H9 (cell line): ENCODE measurements around the gene TTLL9. TPM values are rescaled to one million over a fixed set of nuclear protein-coding genes. Genes with fewer than 3 reads are reported as not detected.

Source experiments
- DNase-seq: peaks from one replicate; pipeline ENCODE4 v3.0.0-alpha.2; 2017
- H2AFZ ChIP-seq: one replicate; pipeline ENCODE4 v1.6.1; 2013; ENCODE audit warnings: mild to moderate bottlenecking, low read length, control low read depth, moderate library complexity
- H2AK5ac ChIP-seq: 2 replicates; pipeline ENCODE4 v1.6.1; 2013; ENCODE audit warnings: low read length, control low read depth, mixed read lengths; ENCODE audit not compliant: insufficient read length
- H2BK120ac ChIP-seq: one replicate; pipeline ENCODE4 v1.6.1; 2013; ENCODE audit warnings: low read depth, mild to moderate bottlenecking, low read length, control low read depth, inconsistent platforms; ENCODE audit not compliant: poor library complexity, severe bottlenecking
- H2BK12ac ChIP-seq: 2 replicates; pipeline ENCODE4 v1.6.1; 2013; ENCODE audit warnings: low read length, control low read depth, mixed read lengths, low read depth; ENCODE audit not compliant: insufficient read length
- H2BK15ac ChIP-seq: 2 replicates; pipeline ENCODE4 v1.6.1; 2013; ENCODE audit warnings: low read depth, low read length, control low read depth
- H2BK20ac ChIP-seq: one replicate; pipeline ENCODE4 v1.6.1; 2013; ENCODE audit warnings: low read depth, mild to moderate bottlenecking, low read length, control low read depth, inconsistent platforms; ENCODE audit not compliant: poor library complexity, severe bottlenecking
- H2BK5ac ChIP-seq: 2 replicates; pipeline ENCODE4 v1.6.1; 2013; ENCODE audit warnings: low read length, control low read depth, mixed read lengths; ENCODE audit not compliant: insufficient read length
- H3K14ac ChIP-seq: 2 replicates; pipeline ENCODE4 v1.6.1; 2013; ENCODE audit warnings: low read length, control low read depth; ENCODE audit not compliant: insufficient read depth
- H3K18ac ChIP-seq: 2 replicates; pipeline ENCODE4 v1.6.1; 2013; ENCODE audit warnings: low read depth, mild to moderate bottlenecking, mixed read lengths, low read length, control low read depth; ENCODE audit not compliant: insufficient read length
- H3K23ac ChIP-seq: 2 replicates; pipeline ENCODE4 v1.6.1; 2013; ENCODE audit warnings: low read length, control low read depth, mixed read lengths, low read depth; ENCODE audit not compliant: insufficient read length
- H3K23me2 ChIP-seq: 2 replicates; pipeline ENCODE4 v1.6.1; 2013; ENCODE audit warnings: low read depth, mild to moderate bottlenecking, mixed read lengths, low read length, control low read depth; ENCODE audit not compliant: insufficient read length, poor library complexity, severe bottlenecking
- H3K27ac ChIP-seq: 2 replicates; pipeline ENCODE4 v1.5.1; 2013; ENCODE audit warnings: low read length, control low read depth, mixed read lengths, low read depth; ENCODE audit not compliant: insufficient read length
- H3K27me3 ChIP-seq: 2 replicates; pipeline ENCODE4 v1.6.1; 2013; ENCODE audit warnings: low read length, control low read depth, inconsistent platforms; ENCODE audit not compliant: insufficient read depth
- H3K4ac ChIP-seq: 2 replicates; pipeline ENCODE4 v1.6.1; 2013; ENCODE audit warnings: low read depth, mild to moderate bottlenecking, control low read depth, inconsistent platforms, low read length, moderate library complexity
- H3K4me1 ChIP-seq: 2 replicates; pipeline ENCODE4 v1.6.1; 2013; ENCODE audit warnings: low read length, control low read depth, inconsistent platforms; ENCODE audit not compliant: insufficient read depth
- H3K4me2 ChIP-seq: 2 replicates; pipeline ENCODE4 v1.6.1; 2013; ENCODE audit warnings: low read length, control low read depth, mixed read lengths; ENCODE audit not compliant: insufficient read length, insufficient read depth
- H3K56ac ChIP-seq: 2 replicates; pipeline ENCODE4 v1.6.1; 2013; ENCODE audit warnings: low read depth, mild to moderate bottlenecking, mixed read lengths, low read length, control low read depth; ENCODE audit not compliant: insufficient read length
- H3K79me1 ChIP-seq: 2 replicates; pipeline ENCODE4 v1.6.1; 2013; ENCODE audit warnings: low read depth, mild to moderate bottlenecking, moderate library complexity, low read length, control low read depth, inconsistent platforms; ENCODE audit not compliant: insufficient read depth, poor library complexity, severe bottlenecking
- H3K79me2 ChIP-seq: 2 replicates; pipeline ENCODE4 v1.6.1; 2013; ENCODE audit warnings: low read length, control low read depth, inconsistent platforms; ENCODE audit not compliant: insufficient read depth
- H3K9ac ChIP-seq: 2 replicates; pipeline ENCODE4 v1.6.1; 2013; ENCODE audit warnings: low read length, control low read depth, mixed read lengths; ENCODE audit not compliant: insufficient read length; ENCODE audit errors: extremely low read depth
- H3K9me3 ChIP-seq: one replicate; pipeline ENCODE4 v1.6.1; 2013; ENCODE audit warnings: low read depth, low read length, inconsistent platforms; ENCODE audit not compliant: control insufficient read depth
- H3T11ph ChIP-seq: one replicate; pipeline ENCODE4 v1.6.1; 2013; ENCODE audit warnings: mild to moderate bottlenecking, low read length, control low read depth, inconsistent platforms
- H4K20me1 ChIP-seq: one replicate; pipeline ENCODE4 v1.6.1; 2013; ENCODE audit not compliant: control insufficient read depth, insufficient read length, insufficient read depth
- H4K5ac ChIP-seq: 2 replicates; pipeline ENCODE4 v1.6.1; 2013; ENCODE audit warnings: low read depth, mild to moderate bottlenecking, mixed read lengths, low read length, control low read depth; ENCODE audit not compliant: insufficient read length
- H4K8ac ChIP-seq: replicated peaks from 2 replicates; pipeline ENCODE4 v1.6.1; 2013; ENCODE audit warnings: low read length, control low read depth, mixed read lengths, low read depth; ENCODE audit not compliant: insufficient read length
- H4K91ac ChIP-seq: 2 replicates; pipeline ENCODE4 v1.6.1; 2013; ENCODE audit warnings: low read depth, mild to moderate bottlenecking, moderate library complexity, mixed read lengths, low read length, control low read depth; ENCODE audit not compliant: insufficient read length
- H3K27ac Mint-ChIP-seq, 3 experiments: 2 replicates in 2 of 3; 3 replicates in 1 of 3; pipeline ENCODE4 v1.8.0; 2020 to 2021; ENCODE audit warnings: mixed read lengths in 3 of 3, mild to moderate bottlenecking in 1 of 3, moderate library complexity in 1 of 3
- H3K27me3 Mint-ChIP-seq: 2 replicates; pipeline ENCODE4 v1.8.0; 2021; ENCODE audit warnings: low read depth, mild to moderate bottlenecking, moderate library complexity, mixed read lengths
- H3K36me3 Mint-ChIP-seq, 3 experiments: 2 replicates in 2 of 3; 3 replicates in 1 of 3; pipeline ENCODE4 v1.8.0; 2020 to 2021; ENCODE audit warnings: low read depth in 3 of 3, mixed read lengths in 3 of 3; ENCODE audit not compliant: insufficient read depth in 1 of 3
- H3K4me1 Mint-ChIP-seq, 2 experiments: 2 replicates each; pipeline ENCODE4 v1.8.0; 2020; ENCODE audit warnings: mixed read lengths in 2 of 2
- H3K4me3 Mint-ChIP-seq, 2 experiments: 2 replicates in 1 of 2; 3 replicates in 1 of 2; pipeline ENCODE4 v1.8.0; 2020 to 2021; ENCODE audit warnings: mild to moderate bottlenecking in 2 of 2, mixed read lengths in 2 of 2, moderate library complexity in 1 of 2
- H3K9me3 Mint-ChIP-seq, 2 experiments: 2 replicates in 1 of 2; 3 replicates in 1 of 2; pipeline ENCODE4 v1.8.0; 2020; ENCODE audit warnings: mild to moderate bottlenecking in 2 of 2, mixed read lengths in 2 of 2, moderate library complexity in 1 of 2
- WGBS: extraction: QIAGEN DNeasy Blood & Tissue Kit; methylation state at CpG from one replicate; pipeline ENCODE4 v1.1.7; 2013; ENCODE audit warnings: missing lambda C conversion rate, low lambda C conversion rate, mixed read lengths; ENCODE audit not compliant: insufficient read length; ENCODE audit errors: extremely low coverage; 5-methylcytosine and 5-hydroxymethylcytosine counted together
- total RNA-seq: library from RNA; stranded (reverse); gene quantifications from 2 replicates; pipeline ENCODE4 v1.2.1, GENCODE V29; 2021
- TF ChIP-seq, protein P1 (sequence below): fragments of 200-600 bp; sonication (generic); conservative IDR thresholded peaks from 3 replicates; pipeline ENCODE4 v1.8.0; 2021; ENCODE audit warnings: antibody characterized with exemption, mild to moderate bottlenecking

TTLL9 gene
- total RNA-seq, 1 experiment from 2014 or later = 0.20 TPM

- Histone ChIP-seq H3K4ac (no peak overlapping the region), H3T11ph (no peak overlapping the region), H2BK15ac (no peak overlapping the region), H2AK5ac (no peak overlapping the region), H4K8ac (no peak overlapping the region), H3K9me3 (no peaks in the 10 kb centered on the region), H2BK5ac (no peak overlapping the region), H3K14ac (no peak overlapping the region), H3K4me2 (no peak overlapping the region), H3K23ac (no peak overlapping the region), H2BK20ac (no peak overlapping the region), H3K4me1 (no peaks in the 10 kb centered on the region), H3K27ac (no peak overlapping the region), H2BK120ac (no peak overlapping the region), H3K79me1 (no peaks in the 10 kb centered on the region), H3K18ac (no peak overlapping the region), H4K5ac (no peak overlapping the region), H2AFZ (no peak overlapping the region), H2BK12ac (no peak overlapping the region), H4K91ac (no peak overlapping the region), H4K20me1 (no peaks in the 10 kb centered on the region), H3K9ac (no peak overlapping the region), H3K27me3 (no peaks in the 10 kb centered on the region), H3K56ac (no peak overlapping the region), H3K79me2 (no peaks in the 10 kb centered on the region), H3K23me2 (peaks cover 3% of the 10 kb centered on the region)
- no peaks in the 10 kb centered on the region for H3K36me3 Mint-ChIP-seq
- no peak for DNase-seq
- peaks cover 13 to 22% of the 10 kb centered on the region in 2 experiments for H3K4me1 Mint-ChIP-seq
- H3K27ac Mint-ChIP-seq = no peak overlapping the region
- WGBS = no CpG with 5 or more reads among the region's 9 CpGs
- H3K9me3 Mint-ChIP-seq = no peaks in the 10 kb centered on the region; a peak in 1 of 5 replicates
- peaks cover 2% of the 10 kb centered on the region; the same call in 1 of the 2 replicates for H3K27me3 Mint-ChIP-seq
- TF ChIP-seq, protein P1, sequence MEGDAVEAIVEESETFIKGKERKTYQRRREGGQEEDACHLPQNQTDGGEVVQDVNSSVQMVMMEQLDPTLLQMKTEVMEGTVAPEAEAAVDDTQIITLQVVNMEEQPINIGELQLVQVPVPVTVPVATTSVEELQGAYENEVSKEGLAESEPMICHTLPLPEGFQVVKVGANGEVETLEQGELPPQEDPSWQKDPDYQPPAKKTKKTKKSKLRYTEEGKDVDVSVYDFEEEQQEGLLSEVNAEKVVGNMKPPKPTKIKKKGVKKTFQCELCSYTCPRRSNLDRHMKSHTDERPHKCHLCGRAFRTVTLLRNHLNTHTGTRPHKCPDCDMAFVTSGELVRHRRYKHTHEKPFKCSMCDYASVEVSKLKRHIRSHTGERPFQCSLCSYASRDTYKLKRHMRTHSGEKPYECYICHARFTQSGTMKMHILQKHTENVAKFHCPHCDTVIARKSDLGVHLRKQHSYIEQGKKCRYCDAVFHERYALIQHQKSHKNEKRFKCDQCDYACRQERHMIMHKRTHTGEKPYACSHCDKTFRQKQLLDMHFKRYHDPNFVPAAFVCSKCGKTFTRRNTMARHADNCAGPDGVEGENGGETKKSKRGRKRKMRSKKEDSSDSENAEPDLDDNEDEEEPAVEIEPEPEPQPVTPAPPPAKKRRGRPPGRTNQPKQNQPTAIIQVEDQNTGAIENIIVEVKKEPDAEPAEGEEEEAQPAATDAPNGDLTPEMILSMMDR = no peak
- no peak overlapping the region for H3K4me3 Mint-ChIP-seq
Measured at GRCh38 chr20:31896049-31896448, 25.6 kb downstream of the TTLL9 start.
